Measurements from ENCODE around the gene AQP11. TPM values are rescaled to one million over a fixed set of nuclear protein-coding genes. Genes with fewer than 3 reads are reported as not detected.

Gene AQP11
- total and polyA plus RNA-seq, 2 donors (not counting 3 experiments of a cell fraction or from before 2014, with no cell fraction given) = 0.22 to 0.55 TPM

GRCh38 chr11:77609234-77609633, 19.5 kb downstream of the AQP11 start:
- no peaks in the 10 kb centered on the region for H3K79me2 ChIP-seq (ENCODE audit: control insufficient read depth, insufficient read depth, low read length)
- intact Hi-C loops (cut with micrococcal nuclease) (no loop called here), dilution Hi-C loops (cut with MboI; ENCODE audit: extremely low pct_ligation_motif_present, low sequenced_read_pairs) (no loop called here)
- H3K27me3 ChIP-seq (ENCODE audit: control insufficient read depth in 2 of 2, insufficient read depth in 2 of 2, low read length in 2 of 2) = no peaks in the 10 kb centered on the region
- DNase-seq (ENCODE audit: low read depth, low spot score) = peak; percentile 39
- H3K9me1 ChIP-seq (replicated peaks; ENCODE audit: control insufficient read depth, extremely low read depth, insufficient read depth, low read length) = no peaks in the 10 kb centered on the region
- no peak overlapping the region for H3K9ac ChIP-seq (replicated peaks; ENCODE audit: extremely low read depth, insufficient read depth, low read length)
- TF ChIP-seq MYC (IDR thresholded peaks at IDR 0.05; ENCODE audit: low read depth, low read length) (no peak), JUN (IDR thresholded peaks at IDR 0.05; ENCODE audit: borderline replicate concordance, insufficient read depth, insufficient read length, low read depth) (no peak), POLR2A (IDR thresholded peaks at IDR 0.05; ENCODE audit: low read depth, low read length) (no peak)
- H3K9me3 ChIP-seq (replicated peaks; ENCODE audit: control insufficient read depth, insufficient read depth, low read length) = no peaks in the 10 kb centered on the region
- ChIA-PET POLR2A (interaction anchor here (0.6 kb wide), 1 partner anchor 266 kb away, joined by 4 read pairs; no protein-coding TSS in a partner anchor), CTCF (interaction anchor here (2.2 kb wide), 1 partner anchor 10 kb away, joined by 14 read pairs; no protein-coding TSS in a partner anchor)
- H3K27ac ChIP-seq (ENCODE audit: insufficient read depth, low read depth, low read length) = no peak overlapping the region
- H3K4me3 ChIP-seq (replicated peaks in 1 of 3; ENCODE audit: insufficient read depth in 1 of 3, low read depth in 1 of 3, low read length in 3 of 3) = no peak overlapping the region
- H3K4me1 ChIP-seq (ENCODE audit: control insufficient read depth, extremely low read depth, insufficient read depth, low read length) = peaks cover 2% of the 10 kb centered on the region
- H4K20me1 ChIP-seq (replicated peaks; ENCODE audit: control insufficient read depth, extremely low read depth, insufficient read depth, low read length) = no peaks in the 10 kb centered on the region
- no peak for FAIRE-seq
- BruUV-seq (replicated peaks) = no TSS peak
- H3K36me3 ChIP-seq (ENCODE audit: control insufficient read depth in 2 of 2, extremely low read depth in 1 of 2, insufficient read depth in 2 of 2, low read length in 2 of 2) = peaks cover 0 to 4% of the 10 kb centered on the region in 2 experiments
- H2AFZ ChIP-seq (ENCODE audit: low read depth, low read length) = no peak overlapping the region
- no peak overlapping the region for H3K4me2 ChIP-seq (ENCODE audit: insufficient read depth, low read length)

- intact Hi-C loops (cut with micrococcal nuclease) = no loop called here
- no peaks in the 10 kb centered on the region for H3K9me3 ChIP-seq (replicated peaks; ENCODE audit: control insufficient read depth, insufficient read depth, low read length)
- ChIA-PET CTCF (interaction anchor here (0.6 to 1.9 kb wide), 4 partner anchors 9 to 270 kb away, joined by 3 to 9 read pairs (median 5); no protein-coding TSS in a partner anchor), POLR2A (interaction anchor here (0.6 to 1.0 kb wide), 2 partner anchors 10 to 47 kb away, joined by 3 to 4 read pairs; no protein-coding TSS in a partner anchor)
- no peak overlapping the region for H3K9ac ChIP-seq (replicated peaks; ENCODE audit: extremely low read depth, insufficient read depth, low read length)
- H3K4me3 ChIP-seq (replicated peaks in 1 of 3; ENCODE audit: insufficient read depth in 1 of 3, low read depth in 1 of 3, low read length in 3 of 3) = no peak overlapping the region
- H3K9me1 ChIP-seq (replicated peaks; ENCODE audit: control insufficient read depth, extremely low read depth, insufficient read depth, low read length) = no peaks in the 10 kb centered on the region
- BruUV-seq (replicated peaks) = no TSS peak
- DNase-seq (ENCODE audit: low read depth, low spot score) = no peak
- TF ChIP-seq EZH2 (IDR thresholded peaks at IDR 0.05; ENCODE audit: borderline replicate concordance, low read depth, low read length, severe bottlenecking) (no peak), CTCF (IDR thresholded peaks at IDR 0.05; ENCODE audit: extremely low read depth in 1 of 2, insufficient read depth in 1 of 2, low read depth in 1 of 2, low read length in 2 of 2) (no peak)
- peaks cover 2% of the 10 kb centered on the region for H3K4me1 ChIP-seq (ENCODE audit: control insufficient read depth, extremely low read depth, insufficient read depth, low read length)
- no peaks in the 10 kb centered on the region for H3K27me3 ChIP-seq (ENCODE audit: control insufficient read depth in 2 of 2, insufficient read depth in 2 of 2, low read length in 2 of 2)
- peaks cover 0 to 4% of the 10 kb centered on the region in 2 experiments for H3K36me3 ChIP-seq (ENCODE audit: control insufficient read depth in 2 of 2, extremely low read depth in 1 of 2, insufficient read depth in 2 of 2, low read length in 2 of 2)
- H3K79me2 ChIP-seq (ENCODE audit: control insufficient read depth, insufficient read depth, low read length) = no peaks in the 10 kb centered on the region
- dilution Hi-C loops (cut with MboI; ENCODE audit: extremely low pct_ligation_motif_present, low sequenced_read_pairs) = no loop called here
- no peak for FAIRE-seq
- no peak overlapping the region for H3K4me2 ChIP-seq (ENCODE audit: insufficient read depth, low read length)
- no peak overlapping the region for H2AFZ ChIP-seq (ENCODE audit: low read depth, low read length)
- no peaks in the 10 kb centered on the region for H4K20me1 ChIP-seq (replicated peaks; ENCODE audit: control insufficient read depth, extremely low read depth, insufficient read depth, low read length)
- no peak overlapping the region for H3K27ac ChIP-seq (ENCODE audit: insufficient read depth, low read depth, low read length)
These were observed 22.2 kb downstream of the AQP11 start for GRCh38 chr11:77611921-77612320.

Data from endothelial cell of umbilical vein (primary cell).